ENCODE data around the gene ZNF273. TPM values are rescaled to one million over a fixed set of nuclear protein-coding genes. Genes with fewer than 3 reads are reported as not detected.

Gene ZNF273
- total RNA-seq, 2 experiments from 2014 or later: 11.3 to 11.9 TPM

DNA sequence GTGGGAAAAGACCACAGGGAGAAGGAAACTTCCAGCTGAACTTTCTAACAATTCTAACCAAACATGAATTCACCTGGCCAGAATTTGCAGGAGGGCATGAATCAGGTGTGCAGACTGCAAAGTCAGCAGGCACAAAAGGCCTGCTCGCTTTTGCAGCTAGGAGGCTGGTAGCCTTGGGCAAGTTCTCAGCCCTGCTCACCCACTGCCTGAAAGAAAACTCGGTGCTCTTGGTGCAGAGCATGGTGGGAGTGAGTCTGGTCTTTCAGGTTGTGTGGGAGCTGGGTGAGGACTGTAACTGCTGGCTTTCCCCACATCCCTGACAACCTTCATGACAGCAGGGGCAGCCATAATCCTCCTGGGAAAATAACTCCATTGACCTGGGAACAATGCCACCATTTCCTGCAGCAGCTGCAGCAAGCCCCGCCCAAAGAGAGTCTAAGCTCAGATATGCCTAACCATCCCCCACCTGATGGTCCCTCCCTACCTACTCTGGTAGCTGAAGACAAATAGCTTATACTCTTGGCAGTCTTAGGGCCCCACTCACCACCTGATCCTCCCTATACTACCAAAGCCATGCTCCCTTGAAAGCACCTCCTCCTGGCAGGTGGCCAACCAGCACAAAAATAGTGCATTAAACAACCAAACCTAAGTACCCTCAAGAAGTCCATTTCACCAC, 56.1 kb downstream of the ZNF273 start:
- H3K27me3 Mint-ChIP-seq: peaks cover 2% of the 10 kb centered on the region
- CTCF ChIA-PET: interaction anchor here (0.7 to 2.9 kb wide), 2 partner anchors 8 to 12 kb away, joined by 3 to 13 read pairs; no protein-coding TSS in a partner anchor

DNA sequence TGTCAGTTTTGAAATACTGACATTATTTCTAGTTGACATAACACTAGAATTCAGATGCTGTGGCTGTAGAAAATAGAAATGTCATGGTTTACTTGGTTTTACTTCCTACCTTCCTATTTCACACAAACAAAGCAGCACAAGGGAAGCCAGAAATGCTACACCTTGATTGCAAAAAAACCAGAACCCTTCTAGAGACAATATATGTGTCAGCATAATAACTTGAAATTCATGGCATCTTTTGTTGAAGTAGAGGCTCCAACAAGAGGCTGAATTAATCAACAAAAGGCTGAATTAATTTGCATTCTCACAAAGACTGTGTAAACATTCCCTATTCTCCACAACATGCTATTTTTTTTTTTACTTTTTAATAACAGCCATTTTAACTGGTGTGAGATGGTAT, 62.5 kb downstream of the ZNF273 start:
- H3K4me1 Mint-ChIP-seq (ENCODE audit: low read depth): no peaks in the 10 kb centered on the region
- ChIA-PET CTCF (no interaction called here), POLR2A (no interaction called here)
- no peak for ATAC-seq
- no peak overlapping the region for H3K27ac Mint-ChIP-seq
- peaks cover 1% of the 10 kb centered on the region for H3K36me3 Mint-ChIP-seq (ENCODE audit: low read depth)
- intact Hi-C loops (cut with micrococcal nuclease): no loop called here
- DNase-seq: no peak
- H3K4me3 Mint-ChIP-seq: no peak overlapping the region
- H3K9me3 Mint-ChIP-seq: peaks cover 31% of the 10 kb centered on the region
- no peaks in the 10 kb centered on the region for H3K27me3 Mint-ChIP-seq
- TF ChIP-seq, protein P1, sequence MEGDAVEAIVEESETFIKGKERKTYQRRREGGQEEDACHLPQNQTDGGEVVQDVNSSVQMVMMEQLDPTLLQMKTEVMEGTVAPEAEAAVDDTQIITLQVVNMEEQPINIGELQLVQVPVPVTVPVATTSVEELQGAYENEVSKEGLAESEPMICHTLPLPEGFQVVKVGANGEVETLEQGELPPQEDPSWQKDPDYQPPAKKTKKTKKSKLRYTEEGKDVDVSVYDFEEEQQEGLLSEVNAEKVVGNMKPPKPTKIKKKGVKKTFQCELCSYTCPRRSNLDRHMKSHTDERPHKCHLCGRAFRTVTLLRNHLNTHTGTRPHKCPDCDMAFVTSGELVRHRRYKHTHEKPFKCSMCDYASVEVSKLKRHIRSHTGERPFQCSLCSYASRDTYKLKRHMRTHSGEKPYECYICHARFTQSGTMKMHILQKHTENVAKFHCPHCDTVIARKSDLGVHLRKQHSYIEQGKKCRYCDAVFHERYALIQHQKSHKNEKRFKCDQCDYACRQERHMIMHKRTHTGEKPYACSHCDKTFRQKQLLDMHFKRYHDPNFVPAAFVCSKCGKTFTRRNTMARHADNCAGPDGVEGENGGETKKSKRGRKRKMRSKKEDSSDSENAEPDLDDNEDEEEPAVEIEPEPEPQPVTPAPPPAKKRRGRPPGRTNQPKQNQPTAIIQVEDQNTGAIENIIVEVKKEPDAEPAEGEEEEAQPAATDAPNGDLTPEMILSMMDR (IDR thresholded peaks at IDR 0.05): no peak

More for the DNA sequence above, 56.1 kb downstream of the ZNF273 start:
- Mint-ChIP-seq H3K4me1 (ENCODE audit: low read depth) (no peaks in the 10 kb centered on the region), H3K9me3 (peaks cover 14% of the 10 kb centered on the region), H3K4me3 (no peak overlapping the region), H3K27ac (no peak overlapping the region), H3K36me3 (ENCODE audit: low read depth) (no peaks in the 10 kb centered on the region)
- TF ChIP-seq, protein P1 (IDR thresholded peaks at IDR 0.05): no peak
- no peak for ATAC-seq
- no peak for DNase-seq
- intact Hi-C loops (cut with micrococcal nuclease): no loop called here
- POLR2A ChIA-PET: no interaction called here

DNA sequence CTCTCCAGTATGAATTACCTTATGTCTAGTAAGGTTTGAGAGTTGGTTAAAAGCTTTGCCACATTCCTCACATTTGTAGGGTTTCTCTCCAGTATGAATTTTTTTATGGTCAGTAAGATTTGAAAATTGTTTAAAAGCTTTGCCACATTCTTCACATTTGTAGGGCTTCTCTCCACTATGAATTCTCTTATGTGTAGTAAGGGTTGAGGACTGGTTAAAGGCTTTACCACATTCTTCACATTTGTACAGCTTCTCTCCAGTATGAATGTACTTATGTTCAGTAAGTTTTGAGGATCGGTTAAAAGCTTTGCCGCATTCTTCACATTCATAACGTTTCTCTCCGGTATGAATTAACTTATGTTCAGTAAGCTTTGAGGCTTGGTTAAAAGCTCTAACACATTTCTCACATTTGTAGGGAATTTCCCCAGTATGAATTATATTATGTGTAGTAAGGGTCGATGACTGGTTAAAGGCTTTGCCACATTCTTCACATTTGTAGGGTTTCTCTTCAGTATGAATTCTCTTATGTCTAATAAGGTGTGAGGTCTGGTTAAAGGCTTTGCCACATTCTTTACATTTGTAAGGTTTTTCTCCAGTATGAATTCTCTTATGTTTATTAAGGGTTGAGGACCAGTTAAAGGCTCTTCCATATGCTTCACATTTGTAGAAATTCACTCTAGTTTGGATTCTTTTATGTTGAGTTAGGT, 75.6 kb downstream of the ZNF273 start:
- no peak for DNase-seq
- TF ChIP-seq, protein P1 (IDR thresholded peaks at IDR 0.05): no peak
- ChIA-PET POLR2A (no interaction called here), CTCF (no interaction called here)
- intact Hi-C loops (cut with micrococcal nuclease): no loop called here
- H3K27me3 Mint-ChIP-seq: no peaks in the 10 kb centered on the region
- ATAC-seq: no peak
- no peak overlapping the region for H3K27ac Mint-ChIP-seq
- H3K36me3 Mint-ChIP-seq (ENCODE audit: low read depth): peaks cover 57% of the 10 kb centered on the region
- no peak overlapping the region for H3K4me3 Mint-ChIP-seq
- H3K4me1 Mint-ChIP-seq (ENCODE audit: low read depth): no peaks in the 10 kb centered on the region
- peaks cover 54% of the 10 kb centered on the region for H3K9me3 Mint-ChIP-seq

Other genes starting within 250 kb of the ZNF273 start
- gene ZNF107, start 237.1 kb upstream of the ZNF273 start, total RNA-seq: 10 to 100 TPM; 12.9 to 13.0 TPM
- 10 to 100 TPM in 1 of 2 experiments, 1 to 10 TPM in 1; 9.4 to 11.7 TPM for gene ZNF138, start 108.8 kb upstream of the ZNF273 start, total RNA-seq
- gene ZNF117, start 87.8 kb downstream of the ZNF273 start, total RNA-seq: 1 to 10 TPM; 4.2 to 5.8 TPM
- gene ERV3-1, start 103.4 kb downstream of the ZNF273 start, total RNA-seq: 10 to 100 TPM in 1 of 2 experiments, 1 to 10 TPM in 1; 9.9 to 10.7 TPM